HuH-7.5 (cell line): ENCODE results near the gene CPT1C.

ENCODE experiments used
- DNase-seq: peaks from one replicate; pipeline ENCODE4 v3.0.0; 2011; ENCODE audit warnings: low spot score

Gene CPT1C

GRCh38 chr19:49681830-49682229 lies 9.1 kb upstream of the CPT1C start:
- no peak for DNase-seq

- no peak for DNase-seq
Observed at GRCh38 chr19:49682274-49682673, 8.6 kb upstream of the CPT1C start.

GRCh38 chr19:49683814-49684250 lies 7.1 kb upstream of the CPT1C start:
- no peak for DNase-seq

GRCh38 chr19:49684251-49684982 lies 6.5 kb upstream of the CPT1C start:
- no peak for DNase-seq

- no peak for DNase-seq
Observed at GRCh38 chr19:49684983-49685553, 5.8 kb upstream of the CPT1C start.

GRCh38 chr19:49685845-49686332 lies 5.0 kb upstream of the CPT1C start:
- DNase-seq: no peak

GRCh38 chr19:49686503-49687088 lies 4.3 kb upstream of the CPT1C start:
- no peak for DNase-seq

GRCh38 chr19:49687150-49687549 lies 3.8 kb upstream of the CPT1C start:
- DNase-seq: no peak

- no peak for DNase-seq
Observed at GRCh38 chr19:49687566-49688316, 3.2 kb upstream of the CPT1C start.

GRCh38 chr19:49688531-49689132 lies 2.3 kb upstream of the CPT1C start:
- no peak for DNase-seq

- DNase-seq: no peak
Observed at GRCh38 chr19:49689133-49690078, 1.5 kb upstream of the CPT1C start, which contains the start of gene ADM5. ADM5 (plus strand) TSS chr19:49689594; CDS start chr19:49689838, 244 bp downstream.

- DNase-seq: no peak
Observed at GRCh38 chr19:49690079-49690655, 749 bp upstream of the CPT1C start.

- DNase-seq: no peak
Observed at GRCh38 chr19:49691243-49692146, 579 bp downstream of the CPT1C start.

- no peak for DNase-seq
Observed at GRCh38 chr19:49692147-49692506, 1.2 kb downstream of the CPT1C start.

GRCh38 chr19:49696115-49696514 lies 5.2 kb downstream of the CPT1C start:
- no peak for DNase-seq

GRCh38 chr19:49696865-49697264 lies 5.9 kb downstream of the CPT1C start:
- DNase-seq: no peak

GRCh38 chr19:49699364-49699763 lies 8.4 kb downstream of the CPT1C start:
- no peak for DNase-seq

- no peak for DNase-seq
Observed at GRCh38 chr19:49700563-49700962, 9.6 kb downstream of the CPT1C start.

GRCh38 chr19:49701271-49701786 lies 10.4 kb downstream of the CPT1C start:
- DNase-seq: no peak
